Epithelial cell of esophagus (primary cell): ENCODE data around the gene TMEM132E.

ENCODE experiments used
- DNase-seq: peaks from one replicate; pipeline ENCODE4 v3.0.0; 2010; ENCODE audit warnings: low read depth
- H3K4me3 ChIP-seq: 2 replicates; pipeline ENCODE4 v1.5.1; 2011; ENCODE audit warnings: mild to moderate bottlenecking, low read length, control low read depth
- CTCF ChIP-seq: IDR thresholded peaks from 2 replicates; pipeline ENCODE4 v1.5.1; 2011; ENCODE audit warnings: low read depth, mild to moderate bottlenecking, low read length, control low read depth, inconsistent platforms; ENCODE audit not compliant: insufficient read depth; ENCODE audit errors: missing control alignments

Gene TMEM132E

GRCh38 chr17:34580685-34581445 lies 1.5 kb downstream of the TMEM132E start:
- H3K4me3 ChIP-seq: no peak overlapping the region
- TF ChIP-seq CTCF: no peak
- DNase-seq: no peak

- no peak for DNase-seq
- H3K4me3 ChIP-seq: no peak overlapping the region
Measured at GRCh38 chr17:34581446-34582184, 2.2 kb downstream of the TMEM132E start.

GRCh38 chr17:34582185-34582900 lies 3.0 kb downstream of the TMEM132E start:
- no peak for DNase-seq
- no peak overlapping the region for H3K4me3 ChIP-seq
- TF ChIP-seq CTCF: no peak

More at GRCh38 chr17:34581446-34582184, 2.2 kb downstream of the TMEM132E start:
- TF ChIP-seq CTCF: no peak

- DNase-seq: no peak
- TF ChIP-seq CTCF: no peak
- H3K4me3 ChIP-seq: no peak overlapping the region
Measured at GRCh38 chr17:34582901-34583245, 3.5 kb downstream of the TMEM132E start.

- TF ChIP-seq CTCF: peak; percentile 20
- no peak overlapping the region for H3K4me3 ChIP-seq
- peak; percentile 28 for DNase-seq
Measured at GRCh38 chr17:34584805-34585416, 5.5 kb downstream of the TMEM132E start.

GRCh38 chr17:34586346-34586846 lies 7.0 kb downstream of the TMEM132E start:
- H3K4me3 ChIP-seq: no peak overlapping the region
- no peak for TF ChIP-seq CTCF
- no peak for DNase-seq
